Nephron (organoid): ENCODE measurements around the gene CASTOR1.

Source experiments
- H3K27ac Mint-ChIP-seq, 3 experiments: 2 replicates each; pipeline ENCODE4 v1.8.0; 2020; ENCODE audit warnings: mixed read lengths in 3 of 3, mild to moderate bottlenecking in 2 of 3, moderate library complexity in 1 of 3
- H3K27me3 Mint-ChIP-seq: 2 replicates; pipeline ENCODE4 v1.8.0; 2021; ENCODE audit warnings: low read depth, mild to moderate bottlenecking, moderate library complexity, mixed read lengths
- H3K36me3 Mint-ChIP-seq: 2 replicates; pipeline ENCODE4 v1.8.0; 2020; ENCODE audit warnings: low read depth, mixed read lengths
- H3K4me1 Mint-ChIP-seq: 2 replicates; pipeline ENCODE4 v1.8.0; 2020; ENCODE audit warnings: mixed read lengths
- H3K4me3 Mint-ChIP-seq, 3 experiments: 2 replicates each; pipeline ENCODE4 v1.8.0; 2020; ENCODE audit warnings: mild to moderate bottlenecking in 3 of 3, mixed read lengths in 3 of 3, moderate library complexity in 2 of 3
- H3K9me3 Mint-ChIP-seq: 2 replicates; pipeline ENCODE4 v1.8.0; 2020; ENCODE audit warnings: mixed read lengths
- CTCF ChIP-seq, 3 experiments: fragments of 200-600 bp; sonication (generic); IDR thresholded peaks; one replicate each; pipeline ENCODE4 v1.5.0; 2021; ENCODE audit warnings: antibody characterized with exemption in 3 of 3; ENCODE audit not compliant: unreplicated experiment in 3 of 3

Gene CASTOR1

GRCh38 chr22:30326706-30327362 lies 37.5 kb upstream of the CASTOR1 start, which contains the start of gene TBC1D10A:
TBC1D10A (minus strand) TSS chr22:30326941; CDS start chr22:30326881, 60 bp downstream.
- H3K36me3 Mint-ChIP-seq, result peaks cover 9% of the 10 kb centered on the region
- peak within 1 kb of the TSS; percentile 52 to 61 (median 60) for H3K27ac Mint-ChIP-seq
- H3K27me3 Mint-ChIP-seq, result no peaks in the 10 kb centered on the region
- TF ChIP-seq CTCF (IDR thresholded peaks at IDR 0.05; ENCODE audit: unreplicated experiment in 3 of 3), result no peak
- peaks cover 40% of the 10 kb centered on the region for H3K4me1 Mint-ChIP-seq
- no peaks in the 10 kb centered on the region for H3K9me3 Mint-ChIP-seq
- peak within 1 kb of the TSS; percentile 89 to 92 (median 92) for H3K4me3 Mint-ChIP-seq

- H3K36me3 Mint-ChIP-seq, result peaks cover 9% of the 10 kb centered on the region
- H3K4me1 Mint-ChIP-seq, result peaks cover 40% of the 10 kb centered on the region
- TF ChIP-seq CTCF (IDR thresholded peaks at IDR 0.05; ENCODE audit: unreplicated experiment in 3 of 3), result no peak
- peak overlapping the region; percentile 89 to 92 (median 92) for H3K4me3 Mint-ChIP-seq
- H3K9me3 Mint-ChIP-seq, result no peaks in the 10 kb centered on the region
- H3K27me3 Mint-ChIP-seq, result no peaks in the 10 kb centered on the region
- peak overlapping the region in 1 of 3 experiments; percentile 49 for H3K27ac Mint-ChIP-seq
Observed at GRCh38 chr22:30326255-30326705, 37.0 kb upstream of the CASTOR1 start.

GRCh38 chr22:30325724-30326254 lies 36.5 kb upstream of the CASTOR1 start:
- Mint-ChIP-seq H3K4me3 (peak overlapping the region; percentile 89 to 92 (median 92)), H3K27me3 (no peaks in the 10 kb centered on the region), H3K9me3 (no peaks in the 10 kb centered on the region), H3K27ac (peak overlapping the region in 2 of 3 experiments; percentile 49 to 61), H3K4me1 (peaks cover 40% of the 10 kb centered on the region), H3K36me3 (peaks cover 9% of the 10 kb centered on the region)
- no peak for TF ChIP-seq CTCF (IDR thresholded peaks at IDR 0.05; ENCODE audit: unreplicated experiment in 3 of 3)

- Mint-ChIP-seq H3K27me3 (no peaks in the 10 kb centered on the region), H3K4me1 (peaks cover 35% of the 10 kb centered on the region), H3K36me3 (peaks cover 6% of the 10 kb centered on the region), H3K27ac (peak overlapping the region; percentile 61 to 86 (median 67)), H3K4me3 (peak overlapping the region; percentile 89 to 92 (median 92)), H3K9me3 (no peaks in the 10 kb centered on the region)
- no peak for TF ChIP-seq CTCF (IDR thresholded peaks at IDR 0.05; ENCODE audit: unreplicated experiment in 3 of 3)
Observed at GRCh38 chr22:30325065-30325720, 35.9 kb upstream of the CASTOR1 start.

GRCh38 chr22:30324014-30324730 lies 34.9 kb upstream of the CASTOR1 start:
- Mint-ChIP-seq H3K9me3 (no peaks in the 10 kb centered on the region), H3K4me1 (peaks cover 35% of the 10 kb centered on the region), H3K27me3 (no peaks in the 10 kb centered on the region), H3K27ac (no peak overlapping the region), H3K36me3 (peaks cover 3% of the 10 kb centered on the region), H3K4me3 (peak overlapping the region; percentile 42 to 92 (median 92))
- no peak for TF ChIP-seq CTCF (IDR thresholded peaks at IDR 0.05; ENCODE audit: unreplicated experiment in 3 of 3)
